NCI-H2171 treated with DMSO at 0.1 percent for 48 hours (cell line): ENCODE measurements around the gene LRRTM3.

ENCODE experiments used
- DNase-seq: peaks from one replicate; lab custom pipeline; 2025; lab: John Stamatoyannopoulos, UW

The LRRTM3 gene

DNA sequence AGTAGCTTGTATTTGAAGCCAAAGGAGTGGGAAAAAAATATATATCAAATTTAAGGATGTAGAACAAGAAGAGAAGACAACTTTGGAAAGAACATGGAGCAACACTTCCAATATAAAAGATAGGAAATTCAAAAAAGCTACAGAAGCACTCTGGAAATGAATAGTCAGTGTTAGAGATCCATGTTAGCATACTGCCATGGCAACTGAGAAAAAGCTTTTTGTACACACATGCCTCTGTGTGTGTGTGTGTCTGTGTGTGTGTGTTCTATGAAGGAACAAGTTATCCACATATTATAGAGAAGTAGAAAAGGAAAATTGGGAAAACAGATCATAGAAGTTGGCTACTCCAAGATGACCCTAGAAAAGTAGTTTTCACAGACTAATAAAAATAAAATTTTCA, 96.3 kb downstream of the LRRTM3 start:
- no peak for DNase-seq

DNA sequence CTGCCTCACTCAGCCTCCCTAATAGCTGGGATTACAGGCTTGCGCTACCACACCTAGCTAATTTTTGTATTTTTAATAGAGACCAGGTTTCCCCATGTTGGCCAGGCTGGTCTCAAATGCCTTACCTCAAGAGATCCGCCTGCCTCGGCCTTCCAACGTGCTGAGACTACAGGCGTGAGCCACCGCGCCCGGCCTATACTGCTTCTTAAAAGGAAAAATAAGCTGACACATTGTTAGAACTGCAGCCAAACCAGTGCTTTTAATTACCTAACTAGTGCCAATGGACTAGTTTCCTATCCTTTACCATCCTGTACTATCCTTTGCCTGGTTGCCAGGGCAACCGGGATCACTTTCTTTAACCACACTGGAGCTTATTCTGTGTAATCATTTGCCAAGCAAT, 108.0 kb downstream of the LRRTM3 start:
- DNase-seq = no peak

DNA sequence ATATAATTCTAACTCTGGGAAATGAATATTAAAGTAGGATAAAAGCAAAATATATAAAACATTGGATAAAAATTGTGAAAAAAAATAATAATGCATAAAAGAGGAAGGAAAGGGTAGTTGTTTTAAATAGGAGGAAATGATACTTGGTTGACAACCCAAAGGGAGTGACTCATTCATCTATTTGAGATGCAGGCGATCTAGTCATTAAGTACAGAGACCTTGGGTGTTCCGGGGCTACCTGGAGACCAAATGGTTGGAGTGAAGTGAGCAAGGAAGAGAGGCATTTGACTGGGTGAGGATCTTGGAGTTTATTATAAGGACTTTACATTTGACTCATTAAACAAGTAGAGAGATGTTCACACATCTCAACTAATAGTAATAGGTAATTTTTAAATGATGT, 111.0 kb downstream of the LRRTM3 start:
- no peak for DNase-seq

DNA sequence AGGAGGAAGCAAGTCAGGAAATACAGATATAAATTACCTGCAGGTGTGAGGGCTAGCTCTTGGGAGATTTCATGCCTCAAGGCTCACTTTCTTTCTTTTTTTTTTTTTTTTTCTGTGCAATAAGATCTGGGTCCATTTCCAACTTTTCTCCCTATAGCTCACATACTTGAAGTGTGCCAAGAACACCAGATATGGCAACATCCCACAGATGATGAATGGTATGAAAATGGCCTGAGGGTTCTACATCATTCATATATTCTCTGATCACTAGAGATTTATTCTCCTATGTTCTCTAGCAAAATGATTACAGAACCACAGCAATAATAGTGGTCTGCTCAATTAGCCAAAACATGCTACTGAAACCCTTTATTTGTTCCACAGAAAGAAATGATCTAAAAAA, 117.2 kb downstream of the LRRTM3 start:
- no peak for DNase-seq

DNA sequence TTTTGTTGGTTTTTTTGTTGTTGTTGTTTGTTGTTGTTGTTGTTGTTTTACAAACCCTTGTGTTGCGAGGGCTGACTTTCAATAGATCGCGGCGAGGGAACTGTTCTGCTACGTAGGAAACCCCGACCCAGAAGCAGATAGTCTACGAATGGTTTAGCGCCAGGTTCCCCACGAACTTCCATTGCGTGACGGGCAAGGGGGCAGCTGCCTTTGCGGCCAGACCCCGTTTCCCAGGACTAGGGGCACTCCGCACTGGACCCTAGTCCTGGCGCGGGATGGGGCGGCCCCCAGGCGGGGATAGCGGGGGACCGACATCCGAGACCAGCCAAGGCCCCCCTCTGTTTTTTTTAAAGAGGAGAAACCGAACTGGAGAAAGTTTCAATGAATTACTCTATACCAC, 119.6 kb downstream of the LRRTM3 start:
- DNase-seq = no peak

DNA sequence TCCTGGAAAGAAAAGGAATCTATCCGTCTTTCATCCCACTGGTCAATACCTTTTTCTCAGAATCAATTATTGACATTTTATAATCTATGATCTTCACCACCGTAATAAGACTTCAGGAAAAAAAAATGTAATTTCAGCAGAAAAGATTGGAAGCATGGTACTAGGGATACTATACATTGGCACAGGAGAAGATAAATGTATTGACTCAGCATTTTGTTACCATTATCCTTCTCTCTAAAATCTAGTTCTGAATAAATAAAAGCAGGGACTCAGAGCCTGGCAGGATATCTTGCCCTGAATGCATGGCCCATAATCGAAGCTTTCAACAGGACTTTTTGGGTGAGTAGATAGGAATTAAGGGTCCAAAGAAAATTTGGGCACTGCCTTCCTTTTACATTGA, 120.7 kb downstream of the LRRTM3 start:
- DNase-seq = no peak

DNA sequence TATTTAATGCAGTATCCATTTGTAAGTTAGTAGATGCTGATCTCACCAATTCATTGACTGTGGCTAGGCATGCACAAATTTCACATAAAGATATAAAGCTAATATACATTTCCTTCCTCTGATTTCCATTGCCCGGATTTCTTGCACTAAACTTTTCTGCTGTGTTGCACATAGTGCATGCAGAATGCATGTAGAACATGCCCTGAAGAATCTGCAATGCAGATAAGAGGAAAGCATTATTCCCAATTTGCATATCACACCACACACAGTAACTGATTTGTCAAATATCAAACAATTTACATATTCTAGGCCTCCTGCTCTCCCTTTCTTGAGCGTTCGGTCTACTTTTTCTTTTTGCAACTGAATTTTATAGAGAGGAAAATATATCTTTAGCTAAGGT, 124.2 kb downstream of the LRRTM3 start:
- no peak for DNase-seq

DNA sequence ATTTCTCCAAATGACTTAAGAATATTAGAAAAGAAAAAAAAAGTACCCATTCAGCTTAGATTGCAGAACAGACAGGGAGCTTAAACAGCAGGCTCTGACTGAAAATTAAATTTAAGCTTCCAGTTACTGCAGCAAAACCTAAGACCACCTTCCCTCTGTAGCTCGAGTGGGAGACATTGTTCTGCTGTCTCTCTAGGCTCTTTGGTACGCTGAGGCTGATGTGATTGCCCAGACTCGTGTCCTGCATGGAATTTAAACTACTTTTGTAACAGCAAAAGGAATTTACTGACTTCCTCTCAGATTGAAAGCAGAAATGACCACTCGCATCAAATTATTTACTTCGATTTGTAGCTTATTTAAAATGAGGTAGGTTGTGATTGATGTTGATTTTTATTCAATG, 124.6 kb downstream of the LRRTM3 start:
- no peak for DNase-seq

DNA sequence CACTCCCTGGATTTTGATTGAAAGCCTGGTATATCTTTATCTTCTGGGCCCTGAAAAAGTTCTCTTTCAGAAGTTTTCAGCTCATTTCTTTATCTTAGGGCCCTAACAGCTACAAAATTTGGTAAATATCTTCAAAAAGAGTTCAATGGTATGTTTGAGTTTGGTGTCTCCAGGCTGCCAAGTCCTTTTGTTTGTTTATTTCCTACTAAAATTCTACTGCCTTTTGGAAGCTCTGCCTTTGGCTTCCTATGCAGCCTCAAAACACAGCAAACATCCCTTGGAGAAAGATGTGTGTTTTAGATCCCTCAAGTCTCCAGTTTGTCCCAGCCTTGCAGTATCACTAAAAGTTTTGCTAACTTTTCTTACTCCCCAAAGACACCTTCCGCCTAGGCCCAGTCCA, 146.8 kb downstream of the LRRTM3 start:
- DNase-seq = no peak

DNA sequence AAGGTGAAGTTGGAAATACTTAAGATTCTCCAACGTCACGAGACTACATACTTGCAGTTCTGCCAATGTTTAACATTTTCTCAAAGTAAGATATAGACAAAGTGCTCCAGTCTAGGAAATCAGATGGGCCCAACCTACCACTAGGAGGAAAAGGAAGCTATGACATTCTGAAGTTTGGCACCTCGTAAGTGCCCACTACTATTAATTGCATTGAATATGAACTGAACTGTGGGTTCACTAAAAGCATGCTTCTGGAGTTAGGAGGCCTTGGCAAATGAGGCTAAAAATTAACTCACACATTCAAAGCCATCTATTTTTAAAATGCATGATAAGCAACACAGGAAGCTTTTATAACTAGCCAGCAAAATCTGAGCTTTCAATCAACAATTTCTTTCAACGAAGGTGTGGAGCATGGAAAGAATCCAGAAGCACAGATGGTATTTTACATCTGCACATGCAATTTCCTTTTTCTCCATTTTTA, 149.7 kb downstream of the LRRTM3 start:
- DNase-seq = no peak

DNA sequence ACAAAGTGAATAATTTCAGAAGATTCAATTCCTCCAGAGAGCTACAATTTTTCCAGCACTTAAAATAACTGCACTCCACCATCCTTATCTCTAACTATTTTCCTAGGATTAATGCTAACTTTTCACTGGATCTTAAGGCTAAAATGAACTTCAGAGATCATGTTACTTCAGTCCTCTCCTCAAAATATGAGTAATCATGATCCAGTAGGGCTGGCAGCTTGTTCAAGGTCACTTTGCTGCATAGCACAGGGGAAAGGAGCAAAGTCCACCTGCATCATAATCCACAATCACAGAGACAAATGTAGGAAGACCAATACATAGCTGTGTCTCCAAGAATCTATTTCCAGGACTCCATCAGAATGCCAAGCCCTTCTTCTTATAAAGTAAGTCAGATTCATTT, 150.3 kb downstream of the LRRTM3 start:
- DNase-seq = no peak

DNA sequence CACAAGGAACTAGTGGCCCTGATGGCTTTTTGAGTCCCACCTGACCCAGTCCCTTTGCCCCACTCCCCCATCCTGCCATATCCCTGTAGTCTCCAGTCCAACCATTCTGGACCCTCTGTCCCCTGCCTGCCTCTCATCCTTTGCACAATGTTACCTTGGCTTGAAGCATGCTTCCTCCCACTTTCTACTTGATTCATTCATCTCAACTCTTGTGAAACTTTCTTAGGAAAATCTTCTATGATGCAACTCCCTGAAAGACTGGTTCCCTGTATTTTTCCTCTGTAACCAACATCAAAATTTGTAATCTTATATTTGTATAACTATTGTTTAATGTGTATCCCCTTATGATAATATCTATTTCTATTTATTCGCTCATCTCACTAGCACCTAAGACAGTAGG, 151.5 kb downstream of the LRRTM3 start:
- DNase-seq = no peak

DNA sequence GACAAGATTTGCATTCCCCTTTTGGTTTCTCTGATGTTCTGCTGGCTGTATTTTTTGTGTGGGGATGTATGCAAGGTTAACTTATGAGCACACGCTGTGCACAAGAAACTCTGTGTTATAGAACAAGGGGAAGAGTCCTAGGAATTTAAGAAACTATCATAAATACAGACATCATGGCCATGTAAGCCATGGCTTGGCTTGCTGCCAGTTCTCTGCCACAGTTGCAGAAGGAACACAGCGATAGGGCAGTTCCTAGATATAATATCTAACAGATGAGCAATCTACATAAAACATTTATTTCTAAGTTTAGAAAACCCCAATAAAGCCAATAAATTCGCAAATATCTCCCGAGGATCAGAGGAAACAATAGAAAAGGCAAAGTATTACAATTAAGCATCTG, 153.3 kb downstream of the LRRTM3 start:
- no peak for DNase-seq

DNA sequence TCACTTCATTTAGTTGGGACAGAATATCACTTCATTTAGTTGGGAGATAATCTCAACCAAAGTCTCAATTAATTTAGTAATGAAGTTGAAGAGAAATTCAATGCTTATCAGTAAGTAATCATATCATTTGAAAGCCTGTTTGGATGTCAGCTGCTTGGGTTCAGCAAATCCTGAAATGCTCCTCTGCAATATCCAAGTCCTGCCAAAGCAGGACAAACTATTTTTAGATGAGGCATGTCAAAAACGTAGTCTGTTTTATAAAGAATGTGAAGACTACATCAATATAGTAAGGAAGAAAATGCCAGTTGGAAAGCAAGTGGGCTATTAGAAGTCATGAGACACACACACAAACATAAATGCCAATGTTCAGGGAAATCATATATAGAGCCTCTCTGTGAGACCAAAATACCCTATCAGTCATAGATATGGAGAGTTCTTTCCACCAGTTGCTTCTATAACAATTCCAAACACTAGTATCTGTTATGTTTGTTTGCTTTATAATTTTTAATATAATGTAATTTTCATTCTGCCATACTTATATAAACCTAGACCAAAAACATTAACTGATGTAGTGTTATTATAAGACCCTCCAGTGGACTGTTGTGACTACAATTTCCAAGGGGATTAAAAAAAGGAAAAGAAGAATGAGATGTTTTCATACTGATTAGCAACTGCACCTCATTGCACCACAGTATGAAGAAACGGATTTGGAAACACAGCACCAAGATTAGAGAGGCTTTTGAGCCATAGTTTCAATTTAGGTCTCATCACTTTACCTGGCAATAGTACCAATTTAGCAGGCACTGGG, 160.7 kb downstream of the LRRTM3 start:
- DNase-seq = no peak

DNA sequence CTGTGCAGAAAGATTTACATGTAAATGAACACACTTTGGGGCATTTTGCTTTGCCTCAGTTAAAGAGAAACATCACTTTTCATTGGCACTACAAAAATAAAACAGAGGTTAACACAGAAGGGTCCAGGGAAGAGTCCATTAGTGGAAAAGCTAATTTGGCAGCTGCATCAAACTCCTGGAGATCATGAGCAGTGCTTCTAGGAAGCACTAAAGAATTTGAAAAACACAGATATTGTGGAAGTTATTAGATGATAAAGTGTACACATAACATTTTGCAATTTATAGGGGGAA, 161.2 kb downstream of the LRRTM3 start:
- DNase-seq = no peak

DNA sequence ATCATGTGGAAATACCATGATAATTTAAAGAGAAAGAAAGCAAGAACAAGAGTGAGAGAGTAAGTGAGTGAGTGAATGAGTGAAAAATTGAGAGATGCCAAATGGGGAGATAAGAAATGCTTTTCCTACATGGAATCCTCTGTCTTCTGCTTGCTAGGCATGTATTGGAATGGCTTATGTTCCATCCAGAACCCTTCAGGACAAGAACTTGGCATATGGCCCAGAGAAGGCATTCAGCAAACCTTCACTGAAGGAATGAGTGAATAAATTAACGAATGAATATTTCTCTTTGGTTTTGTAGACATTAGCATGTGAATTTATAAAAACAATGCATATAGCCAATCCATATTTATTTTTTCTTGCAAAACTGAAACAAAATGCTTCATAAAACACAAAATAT, 162.2 kb downstream of the LRRTM3 start:
- DNase-seq = no peak

DNA sequence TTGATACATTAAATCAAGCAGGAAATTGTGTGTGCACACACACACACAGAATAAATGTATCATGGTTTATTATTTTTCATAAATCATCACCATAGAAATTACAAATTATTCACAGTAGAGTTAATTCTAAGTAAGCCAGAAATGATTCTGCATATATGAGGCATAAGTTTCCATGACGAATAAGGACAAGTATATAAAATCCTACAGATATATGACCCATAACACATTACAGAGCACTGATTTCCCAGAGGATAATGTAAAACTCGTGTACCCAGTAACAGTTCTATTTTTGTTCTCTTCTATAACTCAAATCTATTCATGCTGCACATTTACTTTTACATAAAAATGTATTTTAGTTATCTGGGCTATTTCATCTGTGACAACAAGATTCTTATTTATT, 169.7 kb downstream of the LRRTM3 start:
- no peak for DNase-seq

DNA sequence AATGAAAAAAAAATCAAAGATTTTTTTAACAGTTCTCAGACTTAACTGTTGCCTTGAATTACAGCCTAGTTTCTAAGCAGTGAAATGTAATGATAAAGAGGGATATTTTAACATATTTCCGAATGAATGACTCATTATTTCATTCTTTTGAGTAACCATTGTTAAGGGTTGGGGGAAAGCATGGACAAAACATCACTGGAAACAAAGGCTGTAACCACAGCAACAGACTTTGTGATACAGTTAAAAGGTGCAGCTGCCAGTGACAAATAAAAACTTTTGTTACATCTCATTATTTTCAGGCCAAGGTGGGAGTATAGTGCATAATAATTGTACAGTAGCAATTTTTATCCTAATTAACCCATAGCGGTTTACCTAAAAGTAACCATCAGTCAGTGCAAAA, 172.6 kb downstream of the LRRTM3 start:
- DNase-seq = no peak

DNA sequence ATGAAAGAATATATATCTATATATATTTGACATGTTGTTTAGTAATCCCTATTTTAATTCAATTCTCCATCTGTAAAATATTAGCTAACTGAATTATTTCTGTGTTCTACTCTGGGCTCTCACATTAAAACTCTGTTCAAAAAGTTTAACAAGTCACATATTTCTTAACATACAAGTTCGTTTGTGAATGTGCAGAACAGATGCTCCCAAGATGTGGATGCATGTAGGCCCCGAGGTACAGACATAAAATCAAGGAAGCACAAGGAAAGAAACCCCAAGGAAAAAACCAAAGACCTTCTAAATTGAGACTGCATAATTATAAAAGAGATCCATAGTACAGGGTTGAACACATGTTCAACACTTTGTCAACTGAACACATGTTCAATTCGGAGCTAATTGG, 175.1 kb downstream of the LRRTM3 start:
- DNase-seq = no peak

DNA sequence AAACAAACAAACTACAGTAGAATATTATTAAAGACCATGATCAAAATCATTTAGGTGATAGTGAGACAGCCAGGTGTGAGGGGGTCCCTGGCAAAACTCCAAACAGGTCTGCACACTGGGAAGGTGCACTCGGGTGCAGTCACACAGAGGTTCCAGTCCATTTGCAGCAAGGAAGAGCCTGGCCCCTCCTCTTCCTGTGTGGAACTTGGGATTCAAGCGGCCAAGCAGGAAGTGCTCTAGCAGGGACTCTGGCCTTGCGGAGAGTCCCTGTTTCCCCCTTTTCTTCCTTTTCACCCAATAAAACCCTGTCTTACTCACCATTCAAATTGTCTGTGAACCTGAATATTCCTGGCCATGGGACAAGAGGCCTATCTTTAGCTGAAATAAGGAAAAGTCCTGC, 181.8 kb downstream of the LRRTM3 start:
- DNase-seq = no peak

DNA sequence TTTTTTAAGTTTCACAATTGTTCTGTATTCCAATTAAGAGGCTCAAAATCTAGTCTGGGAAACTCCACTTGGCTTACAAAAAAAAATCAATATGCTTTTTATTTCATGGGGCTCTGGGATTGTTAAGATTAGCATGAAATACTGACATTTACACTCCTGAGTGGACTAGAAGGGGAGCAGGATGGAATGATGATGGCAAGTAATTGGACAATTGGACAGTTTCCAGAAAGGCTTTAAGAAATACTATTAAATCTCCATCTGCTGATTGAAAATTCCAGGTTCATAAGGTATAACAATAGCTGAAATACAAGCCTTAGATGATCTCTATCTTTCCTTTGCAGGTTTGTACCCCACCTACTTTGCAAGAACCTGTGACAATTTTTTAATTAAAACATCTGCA, 184.4 kb downstream of the LRRTM3 start:
- DNase-seq = peak; percentile 38

DNA sequence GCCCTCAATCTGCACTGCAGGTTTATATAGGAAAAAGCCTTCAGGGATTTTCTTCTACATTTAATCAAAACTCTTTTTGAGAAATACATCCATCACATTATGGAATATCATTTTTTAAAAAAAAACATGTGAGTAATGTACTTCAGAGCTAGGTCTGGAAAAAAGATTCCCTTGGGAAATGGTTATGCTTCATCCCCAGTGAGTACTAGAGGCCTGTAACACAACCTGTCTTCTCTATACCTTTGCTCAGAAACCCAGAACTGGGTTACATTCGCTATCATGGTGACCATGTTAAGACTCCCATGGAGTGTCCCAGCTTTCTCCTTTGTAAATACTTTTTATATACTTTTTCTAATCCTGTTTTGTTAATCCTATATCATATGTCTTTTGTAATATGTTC, 186.9 kb downstream of the LRRTM3 start:
- peak; percentile 7 for DNase-seq

DNA sequence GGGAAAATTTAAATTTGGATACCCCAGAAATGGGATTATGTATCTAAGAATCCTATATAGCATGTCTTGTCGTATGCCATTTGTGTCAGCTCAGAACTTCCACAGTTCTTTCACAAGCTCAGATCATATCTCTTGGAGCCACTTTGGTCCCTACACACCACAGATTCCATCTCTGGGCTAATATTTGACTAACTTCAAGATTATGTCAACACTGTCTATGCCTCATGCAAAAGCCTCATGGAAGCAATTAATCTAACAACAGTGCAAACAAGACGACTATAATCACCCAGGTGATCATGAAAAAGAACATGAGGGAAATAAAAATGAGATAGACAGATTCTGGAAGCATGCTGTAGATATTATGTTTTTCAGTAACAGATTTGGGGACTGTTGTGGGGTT, 189.1 kb downstream of the LRRTM3 start:
- no peak for DNase-seq

DNA sequence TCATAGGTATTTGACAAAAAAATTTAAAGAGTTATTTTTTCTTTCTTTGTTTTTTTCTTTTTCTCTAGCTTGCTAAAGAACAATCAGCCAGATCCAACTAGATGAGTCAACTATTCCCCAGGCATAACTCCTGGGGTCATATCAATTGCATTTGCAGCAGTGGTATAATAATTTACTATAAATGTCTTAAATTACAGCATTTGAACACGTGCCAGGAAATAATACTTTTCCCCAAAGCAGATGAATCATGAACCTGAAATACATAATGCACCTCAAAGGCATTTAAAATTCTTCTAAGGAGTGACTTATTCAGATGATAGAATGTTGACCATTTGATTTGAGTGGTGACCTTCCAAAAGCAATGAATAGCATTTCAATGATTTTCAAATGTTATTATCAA, 190.1 kb downstream of the LRRTM3 start:
- DNase-seq = peak; percentile 29

DNA sequence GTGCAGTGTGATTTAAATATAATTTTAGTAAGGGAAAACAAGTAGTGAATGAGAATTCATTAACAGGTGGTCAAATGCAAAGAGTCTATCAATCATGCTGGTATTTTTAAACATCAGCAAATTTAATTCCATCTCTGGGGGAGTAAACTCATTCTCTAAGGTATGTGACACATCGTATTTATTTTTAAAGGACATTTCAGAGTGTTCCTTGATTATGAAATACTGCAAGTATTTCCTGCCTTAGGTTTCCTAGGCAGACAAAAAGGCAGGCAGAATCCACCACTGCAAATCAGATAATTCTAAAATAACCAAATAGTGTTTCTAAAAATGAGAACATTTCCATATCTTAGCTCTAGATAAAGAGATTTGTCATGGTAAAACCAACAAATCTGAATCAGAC, 193.8 kb downstream of the LRRTM3 start:
- DNase-seq = no peak
